GM06990 (cell line): Measurements from ENCODE around the gene CKS1B.

Experiments used
- DNase-seq: peaks from one replicate; pipeline ENCODE4 v3.0.0-alpha.2; 2011; ENCODE audit not compliant: insufficient read length; ENCODE audit errors: extremely low read depth
- H3K27me3 ChIP-seq: replicated peaks from 2 replicates; pipeline ENCODE4 v1.6.0; 2011; ENCODE audit warnings: low read length; ENCODE audit not compliant: control insufficient read depth, insufficient read depth
- H3K36me3 ChIP-seq: 2 replicates; pipeline ENCODE4 v1.5.1; 2011; ENCODE audit warnings: low read length; ENCODE audit not compliant: control insufficient read depth, insufficient read depth
- H3K4me3 ChIP-seq: replicated peaks from 2 replicates; pipeline ENCODE4 v1.5.1; 2011; ENCODE audit warnings: low read depth, mild to moderate bottlenecking, control low read depth, low read length
- CTCF ChIP-seq: IDR thresholded peaks from 2 replicates; pipeline ENCODE4 v1.5.1; 2011; ENCODE audit warnings: low read length, control low read depth, mild to moderate bottlenecking, inconsistent platforms; ENCODE audit not compliant: insufficient read depth, poor library complexity, severe bottlenecking

Gene CKS1B

GRCh38 chr1:154974102-154974807 is at the start of gene CKS1B:
TSS of gene CKS1B (plus strand) at chr1:154974681. CDS start at chr1:154974746, 65 bp downstream.
- Histone ChIP-seq H3K36me3 (peaks cover 2% of the 10 kb centered on the region), H3K4me3 (peak within 1 kb of the TSS; percentile 68), H3K27me3 (no peaks in the 10 kb centered on the region)
- DNase-seq, result peak; percentile 94
- TF ChIP-seq CTCF, result no peak

GRCh38 chr1:154925335-154926170 is 48.9 kb upstream of the CKS1B start:
- no peak overlapping the region for H3K4me3 ChIP-seq
- H3K36me3 ChIP-seq, result peaks cover 46% of the 10 kb centered on the region
- DNase-seq, result no peak
- no peak for TF ChIP-seq CTCF
- H3K27me3 ChIP-seq, result no peaks in the 10 kb centered on the region

GRCh38 chr1:154926201-154926600 is 48.3 kb upstream of the CKS1B start:
- no peak for DNase-seq
- H3K36me3 ChIP-seq, result peaks cover 47% of the 10 kb centered on the region

GRCh38 chr1:154931940-154932487 is 42.5 kb upstream of the CKS1B start:
- H3K36me3 ChIP-seq, result peaks cover 19% of the 10 kb centered on the region
- TF ChIP-seq CTCF, result no peak
- no peak for DNase-seq
- no peak overlapping the region for H3K4me3 ChIP-seq
- H3K27me3 ChIP-seq, result no peaks in the 10 kb centered on the region

More at GRCh38 chr1:154926201-154926600, 48.3 kb upstream of the CKS1B start:
- no peaks in the 10 kb centered on the region for H3K27me3 ChIP-seq
- TF ChIP-seq CTCF, result no peak
- H3K4me3 ChIP-seq, result no peak overlapping the region

GRCh38 chr1:154934358-154934948 is 40.0 kb upstream of the CKS1B start:
- H3K4me3 ChIP-seq, result no peak overlapping the region
- no peak for TF ChIP-seq CTCF

More at GRCh38 chr1:154934358-154934948, 40.0 kb upstream of the CKS1B start:
- no peak for DNase-seq
- Histone ChIP-seq H3K27me3 (no peaks in the 10 kb centered on the region), H3K36me3 (peaks cover 10% of the 10 kb centered on the region)
